Heart right ventricle (tissue), 16 donors: ENCODE measurements around the gene RB1. TPM values are rescaled to one million over a fixed set of nuclear protein-coding genes. Genes with fewer than 3 reads are reported as not detected.

Experiments used
- ATAC-seq, 8 donors: fragments of 200-7000 bp; cut with Tn5 transposase; one replicate each; pipeline ENCODE4 v1.9.1; 2020; ENCODE audit warnings: mild to moderate bottlenecking in 8 of 8, moderate library complexity in 8 of 8, moderate number of reproducible peaks in 1 of 8
- DNase-seq, 2 donors: peaks; one replicate each; pipeline ENCODE4 v3.0.0-alpha.2; 2020
- H3K27ac ChIP-seq, 10 donors: fragments of 200-600 bp; sonication (generic) in 2 of 10; one replicate each; pipeline versions ENCODE4 v1.5.0 to v1.8.0; 2020 to 2022; ENCODE audit warnings: mild to moderate bottlenecking in 3 of 10
- H3K27me3 ChIP-seq, 7 donors: fragments of 200-600 bp; one replicate each; pipeline ENCODE4 v1.8.0; 2021 to 2022; ENCODE audit warnings: mild to moderate bottlenecking in 2 of 7
- H3K36me3 ChIP-seq, 9 donors: fragments of 200-600 bp; sonication (generic) in 1 of 9; one replicate each; pipeline versions ENCODE4 v1.5.0 to v1.8.0; 2020 to 2022; ENCODE audit warnings: mild to moderate bottlenecking in 2 of 9
- H3K4me1 ChIP-seq, 9 donors: fragments of 200-600 bp; sonication (generic) in 1 of 9; one replicate each; pipeline versions ENCODE4 v1.5.0 to v1.8.0; 2020 to 2022; ENCODE audit warnings: mild to moderate bottlenecking in 4 of 9
- H3K4me3 ChIP-seq, 10 donors: fragments of 200-600 bp; sonication (generic) in 2 of 10; one replicate each; pipeline versions ENCODE4 v1.5.0 to v1.8.0; 2020 to 2022; ENCODE audit warnings: mild to moderate bottlenecking in 7 of 10, moderate library complexity in 2 of 10
- H3K9me3 ChIP-seq, 11 donors: fragments of 200-600 bp in 10 of 11; sonication (generic) in 2 of 11; one replicate each; pipeline versions ENCODE4 v1.5.0 to v1.8.0; 2013 to 2022; ENCODE audit warnings: mild to moderate bottlenecking in 2 of 11, control low read depth in 1 of 11, moderate library complexity in 1 of 11
- CTCF ChIP-seq, 9 donors: fragments of 200-600 bp; sonication (generic) in 2 of 9; IDR thresholded peaks; one replicate each; pipeline versions ENCODE4 v1.5.0 to v1.8.0; 2021 to 2022; ENCODE audit warnings: antibody characterized with exemption in 9 of 9, mild to moderate bottlenecking in 5 of 9, moderate library complexity in 1 of 9
- WGBS, 2 donors: extraction: QIAGEN DNeasy Blood & Tissue Kit; methylation state at CpG; one replicate each; pipeline ENCODE4 v1.1.7; 2013; ENCODE audit warnings: inconsistent platforms in 1 of 2; 5-methylcytosine and 5-hydroxymethylcytosine counted together
- intact Hi-C, 10 donors: fragments of 100-400 bp; cut with DNase I; formaldehyde crosslinking; loops; one replicate each; pipeline versions ENCODE4 v1.11.1 to v1.14.2; 2022
- polyA plus RNA-seq, 2 donors: library from polyadenylated mRNA; stranded (reverse); fragments of 200-250 nt; gene quantifications; one replicate each; pipeline ENCODE4 v1.2.3, GENCODE V29; 2013
- total RNA-seq, 10 donors: library from RNA; stranded (reverse); fragmentation: NEBNext Ultra II Directional in 3 of 10; extraction: Animal tissue kit (Norgen Biotek cat#: 25700) in 3 of 10; gene quantifications; one replicate each; pipeline versions ENCODE4 v1.2.1 to v1.2.4, GENCODE V29; 2021 to 2023
- donor health status: Arrhythmogenic right ventricular cardiomyopathy.
- donor health status: ischemic (EF 13 %, LVEDD 7.1; RV severe dilation, severe dysfunction).
- donor health status: healthy with polysubstance abuse.
- donor health status: DM: no; HTN: yes; CAD: no.
- donor health status: DM: no; HTN: no; CAD: no.
- donor health status: ischemic (EF 25% LVEDD 6.9; RV normal size, moderate dysfunction).
- donor health status: ischemic (EF 25% LVEDD 5.7; RV mildly dilated, moderate dysfunction).
- donor health status: healthy.
- donor health status: DM: yes; HTN: yes; CAD: no.
- donor health status: Ischemic cardiomyopathy.
- donor health status: ischemic (EF 35%, LVEDD 5.7; RV mildly dilated, moderate dysfunction).
- donor health status: nonischemic (EF 11% LVEDD 7.7; RV severe dilation, severe dysfunction).
- donor health status: DM: yes; HTN: yes; CAD: no.
- donor health status: PGD.
- donor health status: ischemic (EF 29% LVEDD 5.4; RV normal size, mild dysfunction).
- donor health status: nonischemic (EF 23%, LVEDD 6.1; RV moderate dilation, normal function).

RB1 gene
- total and polyA plus RNA-seq, 12 donors, result 12.1 to 42.0 (median 25.9) TPM

GRCh38 chr13:48263196-48263595 is 40.4 kb upstream of the RB1 start:
- no peak for TF ChIP-seq CTCF (IDR thresholded peaks at IDR 0.05)
- H3K4me3 ChIP-seq, result no peak overlapping the region
- 92 to 100% methylated on average over 1 of the region's 1 CpG for WGBS, 2 donors
- ATAC-seq (peak in 1 of 8 donors; percentile 20), DNase-seq (no peak)
- intact Hi-C loops, result no loop called here
- H3K27ac ChIP-seq, result no peak overlapping the region
- no peaks in the 10 kb centered on the region for H3K9me3 ChIP-seq
- H3K4me1 ChIP-seq, result peaks cover 0 to 39% (median 12%) of the 10 kb centered on the region in 9 donors
- no peaks in the 10 kb centered on the region for H3K27me3 ChIP-seq
- H3K36me3 ChIP-seq, result peaks cover 0 to 95% (median 56%) of the 10 kb centered on the region in 9 donors

DNA sequence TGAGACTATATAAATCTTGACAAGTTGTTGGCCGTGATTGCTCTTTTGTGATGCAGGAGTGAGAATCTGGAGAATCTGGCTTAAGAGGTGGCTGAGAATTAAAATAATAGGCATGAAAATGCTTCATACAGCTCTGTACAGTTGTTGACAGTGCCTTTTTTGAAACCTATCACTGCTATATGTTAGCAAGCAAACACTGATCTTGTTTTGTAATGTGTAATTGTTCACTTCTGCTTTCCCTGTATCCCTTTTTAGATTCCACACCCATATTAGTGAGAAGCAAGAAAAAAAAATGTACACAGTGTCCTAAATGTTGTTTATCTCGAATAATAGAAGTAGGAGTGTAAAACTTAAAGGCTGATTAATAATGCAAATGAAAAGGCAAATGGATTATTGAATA is 39.5 kb upstream of the RB1 start:
- peaks cover 0 to 95% (median 48%) of the 10 kb centered on the region in 9 donors for H3K36me3 ChIP-seq
- H3K9me3 ChIP-seq, result no peaks in the 10 kb centered on the region
- ATAC-seq (peak in 1 of 8 donors; percentile 35), DNase-seq (no peak)
- peaks cover 0 to 39% (median 9%) of the 10 kb centered on the region in 9 donors for H3K4me1 ChIP-seq
- 91 to 94% methylated on average over 2 of the region's 2 CpGs for WGBS, 2 donors
- no peaks in the 10 kb centered on the region for H3K27me3 ChIP-seq
- H3K4me3 ChIP-seq, result no peak overlapping the region
- H3K27ac ChIP-seq, result no peak overlapping the region
- intact Hi-C loops, result no loop called here
- TF ChIP-seq CTCF (IDR thresholded peaks at IDR 0.05), result no peak

- ATAC-seq (peak in 2 of 8 donors; percentile 16 to 32), DNase-seq (no peak)
- intact Hi-C loops, result no loop called here
These were observed 38.2 kb upstream of the RB1 start for GRCh38 chr13:48265217-48265815.

GRCh38 chr13:48266150-48266549 is 37.4 kb upstream of the RB1 start:
- DNase-seq, result no peak
- peaks cover 0 to 36% (median 9%) of the 10 kb centered on the region in 9 donors for H3K4me1 ChIP-seq
- no peak for ATAC-seq
- H3K4me3 ChIP-seq, result no peak overlapping the region
- intact Hi-C loops, result no loop called here
- H3K27ac ChIP-seq, result no peak overlapping the region
- H3K36me3 ChIP-seq, result peaks cover 0 to 95% (median 28%) of the 10 kb centered on the region in 9 donors
- TF ChIP-seq CTCF (IDR thresholded peaks at IDR 0.05), result no peak
- no peaks in the 10 kb centered on the region for H3K27me3 ChIP-seq
- H3K9me3 ChIP-seq, result no peaks in the 10 kb centered on the region

More at GRCh38 chr13:48265217-48265815, 38.2 kb upstream of the RB1 start:
- peaks cover 0 to 36% (median 9%) of the 10 kb centered on the region in 9 donors for H3K4me1 ChIP-seq
- WGBS, 2 donors, result 84 to 87% methylated on average over 8 of the region's 8 CpGs
- no peak overlapping the region for H3K27ac ChIP-seq
- TF ChIP-seq CTCF (IDR thresholded peaks at IDR 0.05), result no peak
- H3K27me3 ChIP-seq, result no peaks in the 10 kb centered on the region
- H3K36me3 ChIP-seq, result peaks cover 0 to 95% (median 36%) of the 10 kb centered on the region in 9 donors
- no peak overlapping the region for H3K4me3 ChIP-seq
- H3K9me3 ChIP-seq, result no peaks in the 10 kb centered on the region
